ENCODE data around the gene ATP2C2.

The ATP2C2 gene

GRCh38 chr16:84453061-84453752, 84.9 kb downstream of the ATP2C2 start:
- H3K4me1 ChIP-seq (ENCODE audit: insufficient read depth, insufficient read length), result peaks cover 4% of the 10 kb centered on the region
- DNase-seq (ENCODE audit: low read depth, low spot score), result no peak
- no peak overlapping the region for H3K9ac ChIP-seq (ENCODE audit: insufficient read length, low read depth)
- peaks cover 10% of the 10 kb centered on the region for H3K36me3 ChIP-seq (ENCODE audit: insufficient read depth, insufficient read length, low read length)
- no peaks in the 10 kb centered on the region for H3K9me3 ChIP-seq (ENCODE audit: insufficient read depth, low read length)
- TF ChIP-seq SUZ12 (IDR thresholded peaks at IDR 0.05; ENCODE audit: extremely low read depth, insufficient read depth, insufficient read length) (no peak), YY1 (IDR thresholded peaks at IDR 0.05; ENCODE audit: insufficient read depth, insufficient read length) (no peak), ZNF274 (IDR thresholded peaks at IDR 0.05; ENCODE audit: low read depth, low read length) (no peak)
- no peaks in the 10 kb centered on the region for H3K27me3 ChIP-seq (ENCODE audit: insufficient read depth, insufficient read length)
- H3K4me3 ChIP-seq (ENCODE audit: insufficient read length, low read depth), result no peak overlapping the region

GRCh38 chr16:84454611-84455010, 86.3 kb downstream of the ATP2C2 start:
- Histone ChIP-seq H3K4me1 (ENCODE audit: insufficient read depth, insufficient read length) (peaks cover 4% of the 10 kb centered on the region), H3K4me3 (ENCODE audit: insufficient read length, low read depth) (no peak overlapping the region), H3K9me3 (ENCODE audit: insufficient read depth, low read length) (no peaks in the 10 kb centered on the region), H3K9ac (ENCODE audit: insufficient read length, low read depth) (no peak overlapping the region), H3K27me3 (ENCODE audit: insufficient read depth, insufficient read length) (no peaks in the 10 kb centered on the region), H3K36me3 (ENCODE audit: insufficient read depth, insufficient read length, low read length) (peaks cover 12% of the 10 kb centered on the region)
- TF ChIP-seq ZNF274 (IDR thresholded peaks at IDR 0.05; ENCODE audit: low read depth, low read length), result no peak
- TF ChIP-seq SUZ12 (IDR thresholded peaks at IDR 0.05; ENCODE audit: extremely low read depth, insufficient read depth, insufficient read length), result no peak
- TF ChIP-seq YY1 (IDR thresholded peaks at IDR 0.05; ENCODE audit: insufficient read depth, insufficient read length), result no peak
- DNase-seq (ENCODE audit: low read depth, low spot score), result no peak

GRCh38 chr16:84455031-84455430, 86.7 kb downstream of the ATP2C2 start:
- no peaks in the 10 kb centered on the region for H3K27me3 ChIP-seq (ENCODE audit: insufficient read depth, insufficient read length)
- TF ChIP-seq ZNF274 (IDR thresholded peaks at IDR 0.05; ENCODE audit: low read depth, low read length) (no peak), YY1 (IDR thresholded peaks at IDR 0.05; ENCODE audit: insufficient read depth, insufficient read length) (no peak), SUZ12 (IDR thresholded peaks at IDR 0.05; ENCODE audit: extremely low read depth, insufficient read depth, insufficient read length) (no peak)
- peaks cover 4% of the 10 kb centered on the region for H3K4me1 ChIP-seq (ENCODE audit: insufficient read depth, insufficient read length)
- H3K9ac ChIP-seq (ENCODE audit: insufficient read length, low read depth), result no peak overlapping the region
- H3K9me3 ChIP-seq (ENCODE audit: insufficient read depth, low read length), result no peaks in the 10 kb centered on the region
- H3K36me3 ChIP-seq (ENCODE audit: insufficient read depth, insufficient read length, low read length), result peaks cover 13% of the 10 kb centered on the region
- DNase-seq (ENCODE audit: low read depth, low spot score), result no peak
- no peak overlapping the region for H3K4me3 ChIP-seq (ENCODE audit: insufficient read length, low read depth)

- Histone ChIP-seq H3K4me1 (ENCODE audit: insufficient read depth, insufficient read length) (peaks cover 4% of the 10 kb centered on the region), H3K9ac (ENCODE audit: insufficient read length, low read depth) (no peak overlapping the region), H3K36me3 (ENCODE audit: insufficient read depth, insufficient read length, low read length) (peaks cover 38% of the 10 kb centered on the region), H3K4me3 (ENCODE audit: insufficient read length, low read depth) (no peak overlapping the region), H3K27me3 (ENCODE audit: insufficient read depth, insufficient read length) (no peaks in the 10 kb centered on the region), H3K9me3 (ENCODE audit: insufficient read depth, low read length) (no peaks in the 10 kb centered on the region)
- DNase-seq (ENCODE audit: low read depth, low spot score), result no peak
- no peak for TF ChIP-seq ZNF274 (IDR thresholded peaks at IDR 0.05; ENCODE audit: low read depth, low read length)
- no peak for TF ChIP-seq SUZ12 (IDR thresholded peaks at IDR 0.05; ENCODE audit: extremely low read depth, insufficient read depth, insufficient read length)
- no peak for TF ChIP-seq YY1 (IDR thresholded peaks at IDR 0.05; ENCODE audit: insufficient read depth, insufficient read length)
Measured at GRCh38 chr16:84458606-84459532, 90.5 kb downstream of the ATP2C2 start.

- TF ChIP-seq YY1 (IDR thresholded peaks at IDR 0.05; ENCODE audit: insufficient read depth, insufficient read length), result no peak
- no peak for TF ChIP-seq SUZ12 (IDR thresholded peaks at IDR 0.05; ENCODE audit: extremely low read depth, insufficient read depth, insufficient read length)
- TF ChIP-seq ZNF274 (IDR thresholded peaks at IDR 0.05; ENCODE audit: low read depth, low read length), result no peak
- Histone ChIP-seq H3K36me3 (ENCODE audit: insufficient read depth, insufficient read length, low read length) (peaks cover 38% of the 10 kb centered on the region), H3K27me3 (ENCODE audit: insufficient read depth, insufficient read length) (no peaks in the 10 kb centered on the region), H3K9me3 (ENCODE audit: insufficient read depth, low read length) (no peaks in the 10 kb centered on the region), H3K9ac (ENCODE audit: insufficient read length, low read depth) (no peak overlapping the region), H3K4me3 (ENCODE audit: insufficient read length, low read depth) (no peak overlapping the region), H3K4me1 (ENCODE audit: insufficient read depth, insufficient read length) (peaks cover 4% of the 10 kb centered on the region)
- DNase-seq (ENCODE audit: low read depth, low spot score), result no peak
Measured at GRCh38 chr16:84459533-84459894, 91.2 kb downstream of the ATP2C2 start.

- H3K4me3 ChIP-seq (ENCODE audit: insufficient read length, low read depth), result no peak overlapping the region
- H3K9ac ChIP-seq (ENCODE audit: insufficient read length, low read depth), result no peak overlapping the region
- TF ChIP-seq SUZ12 (IDR thresholded peaks at IDR 0.05; ENCODE audit: extremely low read depth, insufficient read depth, insufficient read length) (no peak), YY1 (IDR thresholded peaks at IDR 0.05; ENCODE audit: insufficient read depth, insufficient read length) (no peak), ZNF274 (IDR thresholded peaks at IDR 0.05; ENCODE audit: low read depth, low read length) (no peak)
- no peak for DNase-seq (ENCODE audit: low read depth, low spot score)
- H3K9me3 ChIP-seq (ENCODE audit: insufficient read depth, low read length), result no peaks in the 10 kb centered on the region
- H3K27me3 ChIP-seq (ENCODE audit: insufficient read depth, insufficient read length), result no peaks in the 10 kb centered on the region
- peaks cover 39% of the 10 kb centered on the region for H3K36me3 ChIP-seq (ENCODE audit: insufficient read depth, insufficient read length, low read length)
- peaks cover 2% of the 10 kb centered on the region for H3K4me1 ChIP-seq (ENCODE audit: insufficient read depth, insufficient read length)
Measured at GRCh38 chr16:84459941-84460405, 91.6 kb downstream of the ATP2C2 start.
